HG03045 (cell line): ENCODE measurements around the gene SPAG5.

Source experiments
- ATAC-seq: cut with Tn5 transposase; IDR thresholded peaks from one replicate; pipeline ENCODE4 v1.9.1; 2021; ENCODE audit warnings: mild to moderate bottlenecking, moderate library complexity; ENCODE audit not compliant: unreplicated experiment

Gene SPAG5

DNA sequence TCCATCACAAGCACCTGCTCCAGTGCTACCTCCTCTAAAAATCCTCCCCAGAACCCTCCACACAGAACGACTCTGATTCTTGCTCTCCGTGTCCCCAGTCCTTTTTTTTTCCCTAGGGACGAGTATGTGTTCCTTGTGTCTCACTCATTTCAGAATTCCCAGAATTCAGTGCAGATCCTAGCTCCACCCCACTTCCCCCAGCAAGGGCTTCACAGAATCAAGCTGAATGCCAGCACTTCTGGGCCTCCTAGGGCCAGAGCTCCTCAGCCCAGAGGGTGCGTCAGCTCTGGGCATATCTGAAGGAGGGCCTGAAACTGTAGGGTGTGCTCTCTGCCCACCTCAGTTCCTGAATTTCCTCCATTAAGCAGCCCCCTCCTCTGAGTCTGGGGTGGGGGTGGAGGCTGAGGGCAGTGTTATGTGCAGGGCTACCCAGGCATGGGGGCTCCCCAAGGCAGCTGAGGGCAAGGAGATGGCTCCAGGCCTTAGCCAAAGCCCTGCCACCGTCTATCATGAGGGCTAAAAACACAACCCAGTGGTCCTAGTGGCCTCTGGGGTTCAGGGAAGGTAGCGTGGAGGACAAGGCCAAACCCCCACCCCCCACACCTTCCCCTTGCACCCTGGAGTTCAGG lies 52.9 kb downstream of the SPAG5 start:
- ATAC-seq, result no peak

DNA sequence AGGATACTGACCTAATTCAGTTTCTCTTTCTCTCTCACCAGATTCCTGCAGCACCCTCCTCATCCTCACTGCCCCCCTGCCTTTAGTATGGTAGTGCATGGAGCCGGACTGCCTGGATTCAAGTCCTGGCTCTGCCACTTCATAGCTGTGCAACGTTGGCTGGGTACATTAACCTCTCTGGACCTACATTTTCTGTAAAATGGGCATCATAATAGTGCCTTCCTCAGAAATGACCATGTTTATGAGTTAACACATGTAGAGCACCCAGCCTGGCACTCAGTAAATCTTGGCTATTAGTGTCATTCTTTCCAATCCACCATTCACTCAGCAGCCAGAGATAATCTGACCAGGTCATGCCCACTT lies 53.7 kb downstream of the SPAG5 start:
- no peak for ATAC-seq

DNA sequence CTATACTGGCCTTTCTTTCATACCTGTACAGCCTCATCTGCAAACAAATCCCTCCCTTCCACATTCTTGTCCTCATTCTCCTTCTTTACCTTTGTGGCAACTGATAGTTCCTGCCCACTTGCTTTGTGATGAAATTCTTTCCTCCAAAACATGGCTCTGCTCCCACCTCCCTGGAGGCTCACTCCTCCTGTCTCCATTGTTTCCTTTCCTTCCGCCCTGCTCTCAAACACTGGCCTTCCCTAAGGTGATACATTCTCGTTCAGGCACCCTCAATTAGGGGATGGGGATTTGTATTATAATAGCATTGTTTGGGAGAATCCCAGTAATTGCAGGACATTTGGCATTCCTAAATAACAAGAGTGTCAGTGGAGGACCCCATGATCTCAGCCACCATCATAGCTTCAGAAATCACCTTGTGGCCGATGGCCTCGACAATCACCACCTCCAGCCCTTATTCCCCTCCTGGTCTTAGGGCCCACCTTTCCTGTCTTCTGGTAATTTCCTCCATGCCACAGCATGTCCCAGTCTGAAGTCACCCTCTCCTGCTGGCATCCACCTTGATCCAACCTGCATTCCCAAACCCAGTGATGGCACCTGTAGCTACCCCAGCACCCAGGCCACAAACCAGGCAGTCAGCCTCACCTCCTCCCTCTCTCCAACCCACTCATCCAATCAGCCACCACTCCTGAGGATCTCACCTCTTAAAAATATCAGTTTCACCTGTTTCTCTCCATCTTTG lies 54.3 kb downstream of the SPAG5 start:
- ATAC-seq, result no peak

DNA sequence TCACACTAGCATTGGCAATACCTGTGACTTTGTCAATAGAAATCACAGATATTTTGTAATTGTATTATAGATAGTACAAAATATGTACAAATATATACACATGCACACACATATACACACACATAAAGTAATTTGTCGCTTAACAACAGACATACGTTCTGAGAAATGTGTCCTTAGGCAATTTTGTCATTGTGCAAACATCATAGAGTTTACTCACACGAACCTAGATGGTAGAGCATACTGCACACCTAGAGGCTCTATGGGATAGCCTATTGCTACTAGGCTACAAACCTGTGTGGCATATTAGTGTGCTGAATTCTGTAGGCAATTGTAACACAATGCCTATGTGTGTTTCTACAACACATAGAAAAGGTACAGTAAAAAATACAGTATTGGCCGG lies 57.4 kb downstream of the SPAG5 start:
- no peak for ATAC-seq

DNA sequence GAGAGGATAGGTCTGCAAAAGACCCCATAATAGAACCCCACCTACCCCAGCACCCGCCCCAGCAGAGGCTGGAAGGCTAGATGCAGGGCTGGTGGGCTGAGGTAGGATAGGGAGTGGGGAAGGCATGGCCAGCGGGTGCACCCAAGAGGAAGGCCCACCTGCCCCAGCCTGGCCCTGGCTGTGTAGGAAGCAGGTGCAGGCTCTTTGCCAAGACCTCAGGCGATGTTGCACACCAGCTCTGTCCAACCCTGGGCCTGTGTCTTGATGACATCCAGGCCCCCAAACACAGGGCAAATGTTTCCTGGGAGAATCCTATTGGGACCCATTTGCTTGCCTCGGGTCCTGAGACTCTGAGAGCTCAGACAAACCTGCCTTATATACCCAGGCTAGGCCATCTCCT lies 58.6 kb downstream of the SPAG5 start:
- no peak for ATAC-seq

DNA sequence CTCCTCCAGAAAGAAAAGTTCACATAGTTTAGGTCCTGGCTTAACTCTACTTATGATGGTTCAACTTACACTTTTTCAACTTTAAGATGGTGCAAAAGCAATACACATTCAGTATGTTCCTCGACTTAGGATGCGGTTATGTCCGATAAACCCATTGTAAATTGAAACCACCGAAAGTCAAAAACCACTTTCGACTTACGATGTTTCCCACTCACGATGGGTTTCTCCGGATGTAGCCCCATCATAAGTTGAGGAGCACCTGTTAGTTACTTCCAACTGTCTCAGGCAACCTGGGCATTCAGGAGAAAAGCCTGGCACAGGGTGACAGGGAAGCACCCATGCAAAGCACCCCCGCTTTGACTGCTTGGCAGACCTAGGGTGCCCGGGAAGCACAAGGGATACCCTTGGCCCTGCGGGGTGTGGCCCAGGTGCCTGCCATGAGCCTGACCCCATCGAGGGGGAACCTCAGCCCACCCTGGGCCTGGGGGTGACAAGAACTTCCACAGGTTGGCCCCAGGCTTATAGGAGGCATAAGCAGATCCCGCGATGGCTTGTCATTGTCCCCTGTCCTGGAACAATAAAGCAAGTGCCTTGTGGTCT lies 60.4 kb downstream of the SPAG5 start:
- ATAC-seq, result no peak

DNA sequence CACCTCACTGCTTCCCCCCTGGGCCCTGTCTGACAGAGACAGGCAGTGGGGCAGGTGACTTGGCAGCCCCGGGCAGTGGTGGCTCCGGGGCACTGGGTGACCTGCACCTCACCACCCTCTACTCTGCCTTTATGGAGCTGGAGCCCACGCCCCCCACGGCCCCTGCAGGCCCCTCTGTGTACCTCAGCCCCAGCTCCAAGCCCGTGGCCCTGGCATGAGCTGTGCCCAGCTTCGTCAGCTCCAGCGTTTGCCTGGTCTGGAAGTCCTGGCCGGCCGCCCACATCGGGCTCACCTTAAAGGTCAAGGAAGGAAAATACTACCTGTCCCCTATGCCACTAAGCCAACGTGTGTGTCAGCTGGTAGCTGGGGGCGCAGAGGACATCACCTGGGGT lies 61.6 kb downstream of the SPAG5 start:
- no peak for ATAC-seq

DNA sequence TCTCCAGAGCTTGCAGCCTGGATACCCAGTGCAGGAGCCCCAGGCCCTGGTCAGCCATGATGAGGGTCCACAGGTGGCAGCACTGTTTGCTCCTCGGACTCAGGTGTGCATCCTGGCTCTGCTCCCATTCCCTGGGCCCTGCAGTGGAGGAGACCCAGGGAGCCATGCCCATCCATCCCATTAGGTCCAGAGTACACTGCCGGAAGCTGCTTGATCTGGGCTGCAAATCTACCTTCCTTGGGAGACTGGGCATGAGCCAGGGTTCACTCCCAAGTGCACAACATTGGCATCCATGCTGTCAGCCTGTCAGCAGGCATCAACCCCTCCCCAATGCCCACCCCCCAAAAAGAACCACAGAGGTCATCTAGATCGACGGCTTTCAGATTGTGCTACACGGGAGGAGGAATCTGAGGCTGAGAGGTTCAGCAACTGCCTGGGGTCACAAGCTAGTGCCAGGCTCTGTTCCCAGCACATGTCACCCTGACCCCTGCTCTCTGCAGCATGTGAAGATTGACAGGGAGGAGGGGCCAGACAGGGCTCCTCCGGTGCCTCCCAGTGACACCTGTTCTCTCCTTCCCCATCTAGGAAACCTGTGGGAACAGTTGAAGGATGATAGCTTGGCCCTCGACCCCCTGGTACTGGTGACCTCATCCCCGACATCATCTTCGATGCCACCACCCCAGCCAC lies 62.1 kb downstream of the SPAG5 start:
- ATAC-seq, result no peak

DNA sequence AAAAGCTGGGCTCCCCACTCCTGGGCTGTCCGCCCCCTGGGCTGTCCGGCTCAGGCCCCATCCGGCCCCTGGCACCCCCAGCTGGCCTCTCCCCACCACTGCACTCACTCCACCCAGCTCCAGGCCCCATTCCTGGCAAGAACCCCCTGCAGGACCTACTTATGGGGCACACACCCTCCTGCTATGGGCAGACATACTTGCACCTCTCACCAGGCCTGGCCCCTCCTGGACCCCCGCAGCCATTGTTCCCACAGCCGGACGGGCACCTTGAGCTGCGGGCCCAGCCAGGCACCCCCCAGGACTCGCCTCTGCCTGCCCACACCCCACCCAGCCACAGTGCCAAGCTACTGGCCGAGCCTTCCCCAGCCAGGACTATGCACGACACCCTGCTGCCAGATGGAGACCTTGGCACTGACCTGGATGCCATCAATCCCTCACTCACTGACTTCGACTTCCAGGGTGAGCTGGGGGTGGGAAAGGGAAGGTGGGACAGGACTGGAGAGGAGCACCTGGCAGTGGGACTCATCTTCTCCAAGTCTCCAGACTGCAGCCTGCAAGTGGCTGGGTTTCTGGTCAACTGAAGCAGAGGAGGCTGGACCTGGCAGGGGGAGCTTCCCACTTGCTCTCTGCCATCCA lies 64.0 kb downstream of the SPAG5 start:
- no peak for ATAC-seq

DNA sequence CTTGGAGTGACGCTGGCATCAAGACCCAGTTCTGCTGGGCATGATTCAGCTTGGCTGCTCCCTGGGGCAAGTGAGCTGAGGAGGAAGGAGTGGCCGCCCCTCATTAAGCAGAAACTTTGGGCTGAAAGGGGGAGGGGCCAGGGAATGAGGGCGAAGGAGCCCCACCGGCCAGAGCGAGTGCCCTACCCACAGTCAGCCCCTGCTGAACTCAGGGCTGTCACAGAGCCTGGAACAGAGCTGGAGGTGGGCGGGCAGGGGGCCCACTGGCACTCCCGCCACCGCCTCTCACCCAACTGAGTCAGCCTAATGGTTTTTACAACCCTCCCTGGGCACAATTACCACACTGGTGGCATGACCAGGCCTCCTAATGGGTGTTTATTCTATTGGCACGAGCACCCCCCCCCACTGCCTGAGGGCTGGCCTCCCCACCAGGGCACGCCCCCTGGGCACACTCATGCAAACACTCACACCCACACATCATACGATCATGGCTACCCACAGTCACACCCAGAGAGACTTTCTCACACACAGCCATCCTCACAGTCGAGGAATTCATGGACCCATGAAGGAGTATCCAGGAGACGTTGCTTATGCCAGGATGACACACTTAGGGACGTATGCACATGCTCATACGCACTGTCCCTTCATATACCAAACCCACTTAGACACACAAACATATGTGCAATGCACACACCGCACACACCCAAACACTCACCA lies 65.6 kb downstream of the SPAG5 start:
- ATAC-seq, result no peak

DNA sequence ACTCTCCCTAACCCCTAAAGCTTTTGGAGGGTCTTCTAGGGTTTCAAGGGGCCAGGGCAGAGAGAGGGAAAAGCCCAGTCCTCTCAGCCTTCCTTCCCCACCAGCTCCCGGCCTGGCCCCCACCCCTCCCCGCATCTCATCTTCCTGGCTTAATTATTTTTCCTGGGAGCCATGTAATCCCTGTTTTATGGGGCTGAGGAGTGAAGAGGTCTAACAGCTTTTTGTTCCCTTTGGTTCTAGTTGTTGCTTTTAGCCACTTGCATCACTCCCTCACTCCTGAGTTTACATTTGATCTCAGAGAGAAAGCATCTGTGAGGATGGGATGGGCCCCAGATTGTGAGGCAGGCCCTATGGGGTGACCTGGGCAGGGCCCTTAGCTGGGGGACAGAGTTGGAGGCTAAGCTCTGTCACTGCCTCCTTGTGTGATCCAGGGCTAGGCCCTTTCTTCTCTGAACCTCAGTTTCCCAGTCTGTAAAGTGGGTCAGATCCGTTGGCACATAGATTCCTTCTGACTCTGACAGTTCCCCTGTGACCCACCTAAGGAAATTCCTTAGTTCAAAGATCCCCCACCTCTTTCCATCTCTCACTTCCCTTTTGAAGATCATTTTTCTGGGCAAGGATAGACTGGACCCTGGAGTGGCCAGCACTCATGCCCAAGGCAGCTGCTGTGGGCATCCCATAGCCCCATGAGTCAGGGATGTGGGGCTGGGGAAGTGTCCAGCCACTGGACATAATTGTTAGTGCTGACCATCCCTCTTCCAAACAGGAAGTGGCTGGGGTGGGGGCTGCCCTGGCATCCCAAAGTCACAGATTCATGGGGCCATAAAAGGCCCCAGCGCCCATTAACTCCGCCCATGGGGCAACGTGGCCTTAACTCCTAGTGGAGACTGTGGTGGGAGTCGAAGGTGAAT lies 66.5 kb downstream of the SPAG5 start:
- no peak for ATAC-seq

DNA sequence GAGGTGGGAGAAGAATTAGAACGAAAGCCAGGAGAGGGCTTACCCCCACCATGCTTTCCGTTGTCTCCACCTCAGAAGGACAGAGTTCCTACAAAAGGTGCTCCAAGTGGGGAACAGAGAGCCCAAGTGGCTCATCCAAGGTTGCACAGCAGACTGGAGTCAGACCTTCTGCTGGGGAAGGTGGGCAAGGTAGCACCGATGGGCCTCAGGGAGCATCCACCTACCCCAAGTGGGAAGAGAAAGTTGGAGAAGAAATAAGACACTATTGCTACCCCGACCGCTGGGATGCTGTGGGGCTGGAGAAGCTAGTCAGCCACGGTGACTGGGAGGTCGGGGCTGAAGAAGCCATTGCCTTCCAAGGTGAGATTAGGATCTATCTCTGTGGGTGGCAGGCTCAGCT lies 67.9 kb downstream of the SPAG5 start:
- ATAC-seq, result no peak

DNA sequence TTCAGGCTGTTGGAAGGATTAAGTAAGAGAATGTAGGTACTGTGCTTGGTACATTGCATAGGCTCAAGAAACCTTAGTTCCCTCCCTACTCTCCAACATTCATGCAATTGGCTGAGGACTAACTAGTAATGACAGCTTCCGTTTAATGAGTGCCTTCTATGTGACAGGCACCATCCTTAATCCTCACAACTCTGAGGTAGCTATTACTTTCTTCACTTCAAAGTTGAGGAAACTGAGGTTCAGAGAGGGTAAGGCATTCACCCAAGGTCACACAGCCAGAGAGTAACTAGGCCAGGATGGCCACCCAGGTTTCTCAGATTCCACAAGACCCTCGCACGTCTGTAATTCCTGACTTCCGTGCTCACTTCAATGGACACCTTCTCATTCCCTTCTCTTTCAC lies 68.6 kb downstream of the SPAG5 start:
- ATAC-seq, result no peak

DNA sequence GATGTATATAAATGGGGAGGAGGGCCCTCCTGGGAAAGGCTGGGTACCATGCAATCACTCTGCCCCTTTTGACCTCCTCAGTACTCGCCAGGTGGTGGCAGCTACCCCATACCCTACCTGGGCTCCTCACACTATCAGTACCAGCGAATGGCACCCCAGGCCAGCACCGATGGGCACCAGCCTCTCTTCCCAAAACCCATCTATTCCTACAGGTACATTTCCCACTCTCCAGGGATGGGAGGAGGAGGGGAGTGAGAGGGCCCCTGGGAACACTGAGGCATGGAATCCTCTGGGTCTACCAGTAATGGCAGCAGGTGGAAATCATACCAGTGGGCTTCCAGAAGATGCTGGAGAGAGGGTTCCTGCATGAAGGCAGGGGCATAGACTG lies 69.8 kb downstream of the SPAG5 start:
- ATAC-seq, result no peak

DNA sequence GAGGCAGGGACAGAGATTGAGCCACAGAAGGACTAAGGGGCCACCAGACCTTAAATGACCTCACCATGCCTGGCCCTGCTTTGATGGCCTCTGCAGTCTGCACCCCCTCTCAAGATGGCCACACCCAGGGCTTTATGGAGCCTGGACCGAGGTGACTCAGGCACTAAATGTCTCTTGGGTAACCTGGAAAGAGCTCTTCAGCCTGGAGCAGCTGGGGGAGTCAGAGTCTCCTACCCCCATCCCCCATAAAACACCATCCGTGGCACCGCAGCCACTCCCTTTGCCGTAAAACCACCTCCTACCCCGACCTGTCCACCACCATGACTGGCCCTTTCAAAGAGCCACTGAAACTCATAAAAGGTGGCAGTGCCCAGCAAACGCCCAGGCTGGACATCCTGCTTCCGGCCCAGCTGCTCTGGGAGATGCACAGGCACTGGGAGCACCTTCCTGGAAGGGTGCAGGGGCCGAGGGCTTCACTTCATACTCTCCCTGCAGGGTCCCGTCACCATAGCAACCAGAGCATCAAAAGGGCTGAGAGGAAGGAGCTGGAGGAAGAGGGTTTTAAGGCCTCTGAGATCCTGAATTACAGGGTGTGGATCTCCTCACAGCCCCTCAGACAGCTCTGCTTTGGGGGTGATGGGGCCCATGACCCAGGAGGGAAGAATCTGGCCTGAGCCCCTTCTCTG lies 70.4 kb downstream of the SPAG5 start:
- ATAC-seq, result no peak

DNA sequence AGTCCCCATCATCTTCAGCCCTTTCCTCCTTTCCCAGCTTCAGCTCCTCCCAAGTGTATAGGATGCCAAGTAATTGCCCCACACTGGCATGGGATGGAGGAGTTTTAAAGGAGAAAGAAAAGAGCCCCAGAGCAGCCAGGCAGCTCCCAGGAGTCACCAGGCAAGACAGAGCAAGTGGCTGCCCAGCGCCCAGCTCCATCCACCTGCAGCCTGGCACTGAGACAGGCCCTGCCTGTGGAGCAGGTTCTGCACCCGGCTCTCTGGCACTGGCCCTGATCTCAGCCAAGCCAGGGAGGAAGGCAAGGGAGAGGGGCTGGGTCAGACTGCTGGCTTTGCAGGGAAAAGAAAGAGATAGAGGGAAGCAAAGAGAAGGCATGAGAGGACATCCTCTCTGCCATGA lies 71.0 kb downstream of the SPAG5 start:
- no peak for ATAC-seq
